H1 (cell line): ENCODE results near the gene PLEKHG3. TPM values are rescaled to one million over a fixed set of nuclear protein-coding genes. Genes with fewer than 3 reads are reported as not detected.

Source experiments
- CTCF ChIA-PET: fragments of 300-600 bp; sonication (Branson Sonifier 250); formaldehyde crosslinking; loops from one replicate; lab custom pipeline; 2021; ENCODE audit not compliant: partially characterized antibody; lab: Charles Lee
- POLR2A ChIA-PET: fragments of 300-600 bp; sonication (Branson Sonifier 250); formaldehyde crosslinking; loops from one replicate; lab custom pipeline; 2021; ENCODE audit warnings: inconsistent platforms; ENCODE audit not compliant: partially characterized antibody; lab: Charles Lee
- DNase-seq, 2 experiments: peaks; one replicate each; pipeline versions ENCODE4 v3.0.0 to v3.0.0-alpha.2; 2010 to 2022; ENCODE audit warnings: low spot score in 2 of 2, low read depth in 1 of 2, mixed read lengths in 1 of 2
- FAIRE-seq: peaks from 2 replicates; lab custom pipeline; 2011; peaks lifted over from hg19 to GRCh38; lab: Jason Lieb, UNC
- H2AFZ ChIP-seq: 2 replicates; pipeline ENCODE4 v1.8.1; 2012; ENCODE audit warnings: low read length, inconsistent platforms
- H2AK5ac ChIP-seq: 2 replicates; pipeline ENCODE4 v1.6.1; 2013; ENCODE audit warnings: low read depth, low read length
- H2BK120ac ChIP-seq: replicated peaks from 2 replicates; pipeline ENCODE3; 2013; ENCODE audit warnings: low read depth, low read length, inconsistent platforms
- H2BK12ac ChIP-seq: 2 replicates; pipeline ENCODE4 v1.6.1; 2013; ENCODE audit warnings: low read depth, low read length
- H2BK15ac ChIP-seq: 2 replicates; pipeline ENCODE4 v1.6.1; 2013; ENCODE audit warnings: low read length
- H2BK20ac ChIP-seq: 2 replicates; pipeline ENCODE4 v1.6.1; 2013; ENCODE audit warnings: low read length
- H2BK5ac ChIP-seq: 2 replicates; pipeline ENCODE4 v1.6.1; 2013; ENCODE audit warnings: low read depth, low read length
- H3K14ac ChIP-seq: 2 replicates; pipeline ENCODE4 v1.6.1; 2013; ENCODE audit warnings: inconsistent platforms; ENCODE audit not compliant: insufficient read length
- H3K18ac ChIP-seq: 2 replicates; pipeline ENCODE4 v1.6.1; 2013; ENCODE audit warnings: low read length; ENCODE audit errors: extremely low read depth
- H3K23ac ChIP-seq: 2 replicates; pipeline ENCODE4 v1.6.1; 2013; ENCODE audit warnings: inconsistent platforms; ENCODE audit not compliant: insufficient read length
- H3K23me2 ChIP-seq: 2 replicates; pipeline ENCODE4 v1.6.1; 2013; ENCODE audit warnings: low read depth, low read length
- H3K27ac ChIP-seq: 2 replicates; pipeline ENCODE4 v1.6.1; 2011; ENCODE audit warnings: low read depth, low read length, inconsistent platforms
- H3K27me3 ChIP-seq, 4 experiments: replicated peaks in 1 of 4; 1 replicate in 1 of 4; 2 replicates in 3 of 4; pipeline versions ENCODE4 v1.6.1 to v1.8.1; 2011 to 2013; ENCODE audit warnings: low read length in 3 of 4, mild to moderate bottlenecking in 3 of 4, inconsistent platforms in 2 of 4, mixed read lengths in 2 of 4, moderate library complexity in 1 of 4; ENCODE audit not compliant: control insufficient read depth in 3 of 4, insufficient read depth in 3 of 4; ENCODE audit errors: extremely low read depth in 1 of 4
- H3K36me3 ChIP-seq, 4 experiments: 2 replicates each; pipeline versions ENCODE4 v1.6.1 to v1.8.1; 2011 to 2013; ENCODE audit warnings: mild to moderate bottlenecking in 4 of 4, low read length in 3 of 4, moderate library complexity in 2 of 4, control low read depth in 1 of 4, inconsistent platforms in 1 of 4; ENCODE audit not compliant: insufficient read depth in 4 of 4, control insufficient read depth in 2 of 4
- H3K4ac ChIP-seq: replicated peaks from 2 replicates; pipeline ENCODE3; 2013; ENCODE audit warnings: low read length, low read depth, mixed read lengths, inconsistent platforms; ENCODE audit not compliant: insufficient read length
- H3K4me1 ChIP-seq, 4 experiments: replicated peaks in 1 of 4; 1 replicate in 1 of 4; 2 replicates in 3 of 4; pipeline versions ENCODE4 v1.6.1 to v1.8.1; 2011 to 2013; ENCODE audit warnings: low read length in 3 of 4, inconsistent platforms in 2 of 4, mixed read lengths in 1 of 4; ENCODE audit not compliant: insufficient read depth in 4 of 4, control insufficient read depth in 3 of 4
- H3K4me2 ChIP-seq, 2 experiments: 2 replicates each; pipeline versions ENCODE4 v1.6.1 to v1.8.1; 2011 to 2013; ENCODE audit warnings: low read depth in 2 of 2, low read length in 2 of 2, control low read depth in 1 of 2, inconsistent platforms in 1 of 2, mild to moderate bottlenecking in 1 of 2; ENCODE audit not compliant: insufficient read depth in 1 of 2
- H3K4me3 ChIP-seq, 4 experiments: fragments of 200-600, 300-600 bp in 1 of 4; sonication (generic), shearing (Covaris generic), sonication (Bioruptor Twin) in 1 of 4; 2 replicates each; pipeline versions ENCODE4 v1.5.1 to v1.8.1; 2011 to 2016; ENCODE audit warnings: low read length in 4 of 4, low read depth in 3 of 4, control low read depth in 2 of 4, inconsistent platforms in 2 of 4, mild to moderate bottlenecking in 2 of 4, mixed read lengths in 1 of 4, moderate library complexity in 1 of 4; ENCODE audit not compliant: insufficient read depth in 2 of 4; ENCODE audit errors: extremely low read depth in 1 of 4
- H3K56ac ChIP-seq: replicated peaks from 2 replicates; pipeline ENCODE3; 2013; ENCODE audit warnings: low read depth, mild to moderate bottlenecking, mixed read lengths, low read length, inconsistent platforms; ENCODE audit not compliant: insufficient read length
- H3K79me1 ChIP-seq: 2 replicates; pipeline ENCODE4 v1.6.1; 2013; ENCODE audit warnings: low read depth, low read length, control low read depth
- H3K79me2 ChIP-seq, 2 experiments: 2 replicates each; pipeline versions ENCODE4 v1.6.1 to v1.8.1; 2012 to 2013; ENCODE audit warnings: low read length in 2 of 2, mild to moderate bottlenecking in 2 of 2, inconsistent platforms in 1 of 2; ENCODE audit not compliant: insufficient read depth in 2 of 2, control insufficient read depth in 1 of 2
- H3K9ac ChIP-seq, 4 experiments: replicated peaks in 1 of 4; 1 replicate in 1 of 4; 2 replicates in 3 of 4; pipeline versions ENCODE4 v1.6.1 to v1.8.1; 2011 to 2013; ENCODE audit warnings: low read depth in 3 of 4, low read length in 3 of 4, control low read depth in 2 of 4, mild to moderate bottlenecking in 2 of 4, moderate library complexity in 2 of 4, inconsistent platforms in 1 of 4; ENCODE audit errors: extremely low read depth in 1 of 4
- H3K9me3 ChIP-seq, 2 experiments: 2 replicates each; pipeline versions ENCODE4 v1.6.1 to v1.8.1; 2012 to 2013; ENCODE audit warnings: mild to moderate bottlenecking in 2 of 2, moderate library complexity in 2 of 2, control low read depth in 1 of 2, inconsistent platforms in 1 of 2, low read depth in 1 of 2, low read length in 1 of 2, mixed read lengths in 1 of 2; ENCODE audit not compliant: insufficient read depth in 2 of 2
- H4K20me1 ChIP-seq, 2 experiments: replicated peaks in 1 of 2; 2 replicates each; pipeline versions ENCODE3 to v1.8.1; 2011 to 2013; ENCODE audit warnings: inconsistent platforms in 2 of 2, low read length in 2 of 2, mild to moderate bottlenecking in 1 of 2; ENCODE audit not compliant: insufficient read depth in 2 of 2, control insufficient read depth in 1 of 2
- H4K5ac ChIP-seq: 2 replicates; pipeline ENCODE4 v1.6.1; 2013; ENCODE audit warnings: low read length, low read depth, mixed read lengths, inconsistent platforms; ENCODE audit not compliant: insufficient read length
- H4K8ac ChIP-seq: 2 replicates; pipeline ENCODE4 v1.8.0; 2013; ENCODE audit warnings: mild to moderate bottlenecking, moderate library complexity, low read length, inconsistent platforms; ENCODE audit not compliant: insufficient read depth; ENCODE audit errors: extremely low read depth
- H4K91ac ChIP-seq: replicated peaks from 2 replicates; pipeline ENCODE3; 2013; ENCODE audit warnings: low read length, mixed read lengths, inconsistent platforms; ENCODE audit not compliant: insufficient read length
- ASH2L ChIP-seq: fragments of 200-600, 300-600 bp; sonication (generic); IDR thresholded peaks from one replicate; pipeline ENCODE4 v1.7.1; 2017; ENCODE audit warnings: low read length
- BACH1 ChIP-seq: IDR thresholded peaks from 2 replicates; pipeline ENCODE4 v1.6.1; 2012; ENCODE audit warnings: low read length, improper control_type of control experiment
- BRCA1 ChIP-seq: IDR thresholded peaks from 2 replicates; pipeline ENCODE4 v1.6.1; 2012; ENCODE audit warnings: low read depth, low read length, improper control_type of control experiment
- CHD2 ChIP-seq: IDR thresholded peaks from 2 replicates; pipeline ENCODE4 v1.6.1; 2012; ENCODE audit warnings: low read length, improper control_type of control experiment
- CREB1 ChIP-seq: IDR thresholded peaks from 2 replicates; pipeline ENCODE4 v1.6.1; 2012; ENCODE audit warnings: inconsistent platforms
- MAFK ChIP-seq: IDR thresholded peaks from 2 replicates; pipeline ENCODE4 v1.6.1; 2012; ENCODE audit warnings: low read depth, mild to moderate bottlenecking, improper control_type of control experiment, low read length
- NRF1 ChIP-seq: IDR thresholded peaks from 2 replicates; pipeline ENCODE4 v1.6.1; 2011; ENCODE audit warnings: mild to moderate bottlenecking, low read depth, low read length, improper control_type of control experiment
- SAP30 ChIP-seq: fragments of 300-600 bp; sonication (generic); IDR thresholded peaks from 2 replicates; pipeline ENCODE4 v1.7.1; 2012; ENCODE audit warnings: low read length, moderate library complexity, mild to moderate bottlenecking, inconsistent platforms; ENCODE audit not compliant: insufficient read depth, insufficient replicate concordance
- SIN3A ChIP-seq, 2 experiments: IDR thresholded peaks in 1 of 2; conservative IDR thresholded peaks in 1 of 2; 2 replicates each; pipeline ENCODE4 v1.6.1; 2011 to 2012; ENCODE audit warnings: low read length in 2 of 2, improper control_type of control experiment in 1 of 2, low read depth in 1 of 2, mild to moderate bottlenecking in 1 of 2
- SIRT6 ChIP-seq: IDR thresholded peaks from one replicate; pipeline ENCODE4 v1.7.1; 2012; ENCODE audit warnings: low read length, inconsistent platforms
- SIX5 ChIP-seq: IDR thresholded peaks from 2 replicates; pipeline ENCODE4 v1.6.1; 2011; ENCODE audit warnings: mild to moderate bottlenecking, low read depth, low read length
- TCF12 ChIP-seq: IDR thresholded peaks from 2 replicates; pipeline ENCODE4 v1.6.1; 2011; ENCODE audit warnings: low read depth, mild to moderate bottlenecking, low read length
- WGBS, 2 experiments: shearing (Covaris generic) in 1 of 2; methylation state at CpG; one replicate each; pipeline versions ENCODE4 v1.1.6 to v1.1.7; 2013 to 2015; ENCODE audit warnings: low lambda C conversion rate in 2 of 2, mixed read lengths in 2 of 2, inconsistent platforms in 1 of 2, low coverage in 1 of 2, missing lambda C conversion rate in 1 of 2; ENCODE audit not compliant: insufficient replicate concordance in 2 of 2, insufficient coverage in 1 of 2, insufficient read length in 1 of 2; ENCODE audit errors: extremely low coverage in 1 of 2, missing lambda C conversion rate in 1 of 2; 5-methylcytosine and 5-hydroxymethylcytosine counted together
- polyA plus RNA-seq, 7 experiments: library from polyadenylated mRNA; depleted of rRNA in 3 of 7; stranded (reverse) in 5 of 7; unstranded in 2 of 7; fragments of >200 nt in 5 of 7; fragments of 200-250 nt in 2 of 7; gene quantifications; 1 replicate in 5 of 7; 2 replicates in 1 of 7; 4 replicates in 1 of 7; pipeline versions ENCODE4 v1.2.1 to v1.2.3, GENCODE V29; 2011 to 2013; ENCODE audit warnings: missing spikeins in 2 of 7, mixed read lengths in 2 of 7
- total RNA-seq: library from RNA; stranded (reverse); fragmentation: NEBNext Ultra II Directional; extraction: Animal tissue kit (Norgen Biotek cat#: 25700); gene quantifications from 2 replicates; pipeline ENCODE4 v1.2.1, GENCODE V29; 2021
- TF ChIP-seq, protein P1 (sequence below): IDR thresholded peaks from 2 replicates; pipeline ENCODE4 v1.6.1; 2012; ENCODE audit warnings: inconsistent platforms

Gene PLEKHG3
- total and polyA plus RNA-seq, 2 of the 8 experiments (the other 6 are each of a cell fraction or from before 2014, with no cell fraction given) = 43.4 to 90.6 TPM

DNA sequence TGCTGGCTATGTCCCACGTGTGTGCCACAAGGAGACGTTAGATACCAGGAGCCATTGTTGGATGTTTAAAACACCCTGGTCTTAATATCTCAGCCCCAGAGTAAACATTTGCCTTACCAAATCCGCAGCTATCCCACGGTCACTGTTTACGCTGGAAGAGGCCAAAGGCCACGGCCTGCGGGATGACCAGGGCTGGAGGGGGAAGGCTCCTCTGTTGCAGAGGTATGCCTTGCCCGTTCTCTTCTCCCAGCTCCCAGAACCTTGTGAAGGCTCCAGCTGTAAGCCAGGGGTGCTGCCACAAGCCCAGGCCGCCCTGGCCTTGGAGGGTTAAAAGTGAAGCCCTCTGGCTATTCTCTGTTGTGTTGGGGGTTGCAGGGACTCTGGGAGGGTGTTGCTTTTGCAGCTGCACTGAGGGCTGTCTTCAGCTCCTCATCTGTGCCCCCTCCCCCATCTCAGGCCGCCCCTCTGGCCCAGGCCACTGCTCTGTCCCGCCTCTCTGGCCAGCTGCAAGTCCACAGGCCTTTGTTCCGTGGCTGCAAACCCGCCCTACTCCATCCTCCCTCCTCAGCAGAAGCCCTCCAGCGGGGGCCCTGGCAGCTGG, 2.5 kb downstream of the PLEKHG3 start:
- H2AK5ac ChIP-seq = no peak overlapping the region
- H3K18ac ChIP-seq = peak overlapping the region; percentile 65
- no peak overlapping the region for H4K8ac ChIP-seq
- H2BK15ac ChIP-seq = 0 out of 2 replicates have a peak overlapping the region, but pooled peaks have one; percentile 14
- peaks cover 27 to 51% (median 40%) of the 10 kb centered on the region in 4 experiments for H3K4me1 ChIP-seq
- H3K23ac ChIP-seq = no peak overlapping the region
- H3K9ac ChIP-seq = no peak overlapping the region; a peak in 2 of 7 replicates
- no peak overlapping the region for H3K56ac ChIP-seq
- H3K9me3 ChIP-seq = no peaks in the 10 kb centered on the region
- no peak for FAIRE-seq
- WGBS, 2 experiments = 20% methylated on average over 14 of the region's 14 CpGs; no CpG with 5 or more reads in 1 of the 2 experiments
- H4K20me1 ChIP-seq = peaks cover 9 to 14% of the 10 kb centered on the region in 2 experiments
- H3K27me3 ChIP-seq = no peaks in the 10 kb centered on the region
- POLR2A ChIA-PET = interaction anchor here (1.0 to 7.8 kb wide), 8 partner anchors 9 to 202 kb away, joined by 3 to 102 read pairs (median 4); partner anchors contain the start of gene ZBTB1
- H3K27ac ChIP-seq = no peak overlapping the region
- H3K4me3 ChIP-seq = peak overlapping the region in 3 of 4 experiments; percentile 9 to 80 (median 24); a peak in 6 of 8 replicates
- H2BK20ac ChIP-seq = 0 out of 2 replicates have a peak overlapping the region, but pooled peaks have one; percentile 52
- H3K36me3 ChIP-seq = peaks cover 0 to 6% (median 0%) of the 10 kb centered on the region in 4 experiments; a peak in 1 of 8 replicates
- peak overlapping the region; percentile 41 for H2BK120ac ChIP-seq
- peaks cover 17% of the 10 kb centered on the region; the same call in 1 of the 2 replicates for H3K79me1 ChIP-seq
- H2BK12ac ChIP-seq = peak overlapping the region; percentile 0; the same call in 1 of the 2 replicates
- CTCF ChIA-PET = interaction anchor here (0.6 to 9.3 kb wide), 12 partner anchors 10 to 108 kb away, joined by 3 to 74 read pairs (median 5); no protein-coding TSS in a partner anchor
- DNase-seq = no peak
- peak overlapping the region; percentile 94 to 96 for H3K4me2 ChIP-seq
- peaks cover 23 to 69% of the 10 kb centered on the region in 2 experiments for H3K79me2 ChIP-seq
- no peak overlapping the region for H2AFZ ChIP-seq
- H4K91ac ChIP-seq = peak overlapping the region; percentile 18
- peak overlapping the region; percentile 35 for H3K4ac ChIP-seq
- no peak overlapping the region for H3K14ac ChIP-seq
- peaks cover 21% of the 10 kb centered on the region for H3K23me2 ChIP-seq
- H2BK5ac ChIP-seq = peak overlapping the region; percentile 66; the same call in 1 of the 2 replicates
- H4K5ac ChIP-seq = no peak overlapping the region
- TF ChIP-seq BACH1 = no peak
- peak in 1 of 2 experiments; percentile 42; a peak in 1 of 4 replicates for TF ChIP-seq SIN3A (conservative IDR thresholded peaks at IDR 0.05 in 1 of 2, IDR thresholded peaks at IDR 0.05 in 1 of 2; ENCODE audit: low read depth in 1 of 2, low read length in 2 of 2)
- no peak for TF ChIP-seq SIX5
- TF ChIP-seq, protein P1, sequence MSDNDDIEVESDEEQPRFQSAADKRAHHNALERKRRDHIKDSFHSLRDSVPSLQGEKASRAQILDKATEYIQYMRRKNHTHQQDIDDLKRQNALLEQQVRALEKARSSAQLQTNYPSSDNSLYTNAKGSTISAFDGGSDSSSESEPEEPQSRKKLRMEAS = no peak; the same call in 1 of the 2 replicates
- no peak for TF ChIP-seq CREB1
- no peak for TF ChIP-seq SIRT6
- no peak for TF ChIP-seq SAP30
- TF ChIP-seq ASH2L = no peak
- TF ChIP-seq TCF12 = peak; percentile 73; the same call in 1 of the 2 replicates
- TF ChIP-seq BRCA1 = no peak
- no peak for TF ChIP-seq MAFK
- no peak for TF ChIP-seq CHD2
- TF ChIP-seq NRF1 = no peak
